Lower leg skin (tissue), 3 donors: ENCODE measurements around the gene TMEM132D.

Experiments
- POLR2A ChIP-seq, 2 donors: fragments of 450-650 bp; IDR thresholded peaks; one replicate each; pipeline ENCODE4 v1.6.1; 2016 to 2017; ENCODE audit warnings: antibody characterized with exemption in 2 of 2, mild to moderate bottlenecking in 1 of 2, moderate library complexity in 1 of 2
- TF ChIP-seq, protein P1 (sequence below), 3 donors: fragments of 450-650 bp; IDR thresholded peaks; one replicate each; pipeline ENCODE4 v1.5.1; 2016; ENCODE audit warnings: antibody characterized with exemption in 3 of 3, mild to moderate bottlenecking in 3 of 3, moderate library complexity in 2 of 3

GRCh38 chr12:129379076-129379804 lies 524.6 kb downstream of the TMEM132D start:
- TF ChIP-seq, protein P1, sequence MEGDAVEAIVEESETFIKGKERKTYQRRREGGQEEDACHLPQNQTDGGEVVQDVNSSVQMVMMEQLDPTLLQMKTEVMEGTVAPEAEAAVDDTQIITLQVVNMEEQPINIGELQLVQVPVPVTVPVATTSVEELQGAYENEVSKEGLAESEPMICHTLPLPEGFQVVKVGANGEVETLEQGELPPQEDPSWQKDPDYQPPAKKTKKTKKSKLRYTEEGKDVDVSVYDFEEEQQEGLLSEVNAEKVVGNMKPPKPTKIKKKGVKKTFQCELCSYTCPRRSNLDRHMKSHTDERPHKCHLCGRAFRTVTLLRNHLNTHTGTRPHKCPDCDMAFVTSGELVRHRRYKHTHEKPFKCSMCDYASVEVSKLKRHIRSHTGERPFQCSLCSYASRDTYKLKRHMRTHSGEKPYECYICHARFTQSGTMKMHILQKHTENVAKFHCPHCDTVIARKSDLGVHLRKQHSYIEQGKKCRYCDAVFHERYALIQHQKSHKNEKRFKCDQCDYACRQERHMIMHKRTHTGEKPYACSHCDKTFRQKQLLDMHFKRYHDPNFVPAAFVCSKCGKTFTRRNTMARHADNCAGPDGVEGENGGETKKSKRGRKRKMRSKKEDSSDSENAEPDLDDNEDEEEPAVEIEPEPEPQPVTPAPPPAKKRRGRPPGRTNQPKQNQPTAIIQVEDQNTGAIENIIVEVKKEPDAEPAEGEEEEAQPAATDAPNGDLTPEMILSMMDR (IDR thresholded peaks at IDR 0.05), result no peak
- TF ChIP-seq POLR2A (IDR thresholded peaks at IDR 0.05), result no peak
